H1 (cell line): ENCODE results near the gene MRFAP1L1. TPM values are rescaled to one million over a fixed set of nuclear protein-coding genes. Genes with fewer than 3 reads are reported as not detected.

ENCODE experiments used
- CTCF ChIA-PET: fragments of 300-600 bp; sonication (Branson Sonifier 250); formaldehyde crosslinking; loops from one replicate; lab custom pipeline; 2021; ENCODE audit not compliant: partially characterized antibody; lab: Charles Lee
- POLR2A ChIA-PET: fragments of 300-600 bp; sonication (Branson Sonifier 250); formaldehyde crosslinking; loops from one replicate; lab custom pipeline; 2021; ENCODE audit warnings: inconsistent platforms; ENCODE audit not compliant: partially characterized antibody; lab: Charles Lee
- DNase-seq, 2 experiments: peaks; one replicate each; pipeline versions ENCODE4 v3.0.0 to v3.0.0-alpha.2; 2010 to 2022; ENCODE audit warnings: low spot score in 2 of 2, low read depth in 1 of 2, mixed read lengths in 1 of 2
- FAIRE-seq: peaks from 2 replicates; lab custom pipeline; 2011; peaks lifted over from hg19 to GRCh38; lab: Jason Lieb, UNC
- H2AFZ ChIP-seq: 2 replicates; pipeline ENCODE4 v1.8.1; 2012; ENCODE audit warnings: low read length, inconsistent platforms
- H2AK5ac ChIP-seq: 2 replicates; pipeline ENCODE4 v1.6.1; 2013; ENCODE audit warnings: low read depth, low read length
- H2BK120ac ChIP-seq: replicated peaks from 2 replicates; pipeline ENCODE3; 2013; ENCODE audit warnings: low read depth, low read length, inconsistent platforms
- H2BK12ac ChIP-seq: 2 replicates; pipeline ENCODE4 v1.6.1; 2013; ENCODE audit warnings: low read depth, low read length
- H2BK15ac ChIP-seq: 2 replicates; pipeline ENCODE4 v1.6.1; 2013; ENCODE audit warnings: low read length
- H2BK20ac ChIP-seq: 2 replicates; pipeline ENCODE4 v1.6.1; 2013; ENCODE audit warnings: low read length
- H2BK5ac ChIP-seq: 2 replicates; pipeline ENCODE4 v1.6.1; 2013; ENCODE audit warnings: low read depth, low read length
- H3K14ac ChIP-seq: 2 replicates; pipeline ENCODE4 v1.6.1; 2013; ENCODE audit warnings: inconsistent platforms; ENCODE audit not compliant: insufficient read length
- H3K18ac ChIP-seq: 2 replicates; pipeline ENCODE4 v1.6.1; 2013; ENCODE audit warnings: low read length; ENCODE audit errors: extremely low read depth
- H3K23ac ChIP-seq: 2 replicates; pipeline ENCODE4 v1.6.1; 2013; ENCODE audit warnings: inconsistent platforms; ENCODE audit not compliant: insufficient read length
- H3K23me2 ChIP-seq: 2 replicates; pipeline ENCODE4 v1.6.1; 2013; ENCODE audit warnings: low read depth, low read length
- H3K27ac ChIP-seq: 2 replicates; pipeline ENCODE4 v1.6.1; 2011; ENCODE audit warnings: low read depth, low read length, inconsistent platforms
- H3K27me3 ChIP-seq, 4 experiments: replicated peaks in 1 of 4; 1 replicate in 1 of 4; 2 replicates in 3 of 4; pipeline versions ENCODE4 v1.6.1 to v1.8.1; 2011 to 2013; ENCODE audit warnings: low read length in 3 of 4, mild to moderate bottlenecking in 3 of 4, inconsistent platforms in 2 of 4, mixed read lengths in 2 of 4, moderate library complexity in 1 of 4; ENCODE audit not compliant: control insufficient read depth in 3 of 4, insufficient read depth in 3 of 4; ENCODE audit errors: extremely low read depth in 1 of 4
- H3K36me3 ChIP-seq, 4 experiments: 2 replicates each; pipeline versions ENCODE4 v1.6.1 to v1.8.1; 2011 to 2013; ENCODE audit warnings: mild to moderate bottlenecking in 4 of 4, low read length in 3 of 4, moderate library complexity in 2 of 4, control low read depth in 1 of 4, inconsistent platforms in 1 of 4; ENCODE audit not compliant: insufficient read depth in 4 of 4, control insufficient read depth in 2 of 4
- H3K4ac ChIP-seq: replicated peaks from 2 replicates; pipeline ENCODE3; 2013; ENCODE audit warnings: low read length, low read depth, mixed read lengths, inconsistent platforms; ENCODE audit not compliant: insufficient read length
- H3K4me1 ChIP-seq, 4 experiments: replicated peaks in 1 of 4; 1 replicate in 1 of 4; 2 replicates in 3 of 4; pipeline versions ENCODE4 v1.6.1 to v1.8.1; 2011 to 2013; ENCODE audit warnings: low read length in 3 of 4, inconsistent platforms in 2 of 4, mixed read lengths in 1 of 4; ENCODE audit not compliant: insufficient read depth in 4 of 4, control insufficient read depth in 3 of 4
- H3K4me2 ChIP-seq, 2 experiments: 2 replicates each; pipeline versions ENCODE4 v1.6.1 to v1.8.1; 2011 to 2013; ENCODE audit warnings: low read depth in 2 of 2, low read length in 2 of 2, control low read depth in 1 of 2, inconsistent platforms in 1 of 2, mild to moderate bottlenecking in 1 of 2; ENCODE audit not compliant: insufficient read depth in 1 of 2
- H3K4me3 ChIP-seq, 4 experiments: fragments of 200-600, 300-600 bp in 1 of 4; sonication (generic), shearing (Covaris generic), sonication (Bioruptor Twin) in 1 of 4; 2 replicates each; pipeline versions ENCODE4 v1.5.1 to v1.8.1; 2011 to 2016; ENCODE audit warnings: low read length in 4 of 4, low read depth in 3 of 4, control low read depth in 2 of 4, inconsistent platforms in 2 of 4, mild to moderate bottlenecking in 2 of 4, mixed read lengths in 1 of 4, moderate library complexity in 1 of 4; ENCODE audit not compliant: insufficient read depth in 2 of 4; ENCODE audit errors: extremely low read depth in 1 of 4
- H3K56ac ChIP-seq: replicated peaks from 2 replicates; pipeline ENCODE3; 2013; ENCODE audit warnings: low read depth, mild to moderate bottlenecking, mixed read lengths, low read length, inconsistent platforms; ENCODE audit not compliant: insufficient read length
- H3K79me1 ChIP-seq: 2 replicates; pipeline ENCODE4 v1.6.1; 2013; ENCODE audit warnings: low read depth, low read length, control low read depth
- H3K79me2 ChIP-seq, 2 experiments: 2 replicates each; pipeline versions ENCODE4 v1.6.1 to v1.8.1; 2012 to 2013; ENCODE audit warnings: low read length in 2 of 2, mild to moderate bottlenecking in 2 of 2, inconsistent platforms in 1 of 2; ENCODE audit not compliant: insufficient read depth in 2 of 2, control insufficient read depth in 1 of 2
- H3K9ac ChIP-seq, 4 experiments: replicated peaks in 1 of 4; 1 replicate in 1 of 4; 2 replicates in 3 of 4; pipeline versions ENCODE4 v1.6.1 to v1.8.1; 2011 to 2013; ENCODE audit warnings: low read depth in 3 of 4, low read length in 3 of 4, control low read depth in 2 of 4, mild to moderate bottlenecking in 2 of 4, moderate library complexity in 2 of 4, inconsistent platforms in 1 of 4; ENCODE audit errors: extremely low read depth in 1 of 4
- H3K9me3 ChIP-seq, 2 experiments: 2 replicates each; pipeline versions ENCODE4 v1.6.1 to v1.8.1; 2012 to 2013; ENCODE audit warnings: mild to moderate bottlenecking in 2 of 2, moderate library complexity in 2 of 2, control low read depth in 1 of 2, inconsistent platforms in 1 of 2, low read depth in 1 of 2, low read length in 1 of 2, mixed read lengths in 1 of 2; ENCODE audit not compliant: insufficient read depth in 2 of 2
- H4K20me1 ChIP-seq, 2 experiments: replicated peaks in 1 of 2; 2 replicates each; pipeline versions ENCODE3 to v1.8.1; 2011 to 2013; ENCODE audit warnings: inconsistent platforms in 2 of 2, low read length in 2 of 2, mild to moderate bottlenecking in 1 of 2; ENCODE audit not compliant: insufficient read depth in 2 of 2, control insufficient read depth in 1 of 2
- H4K5ac ChIP-seq: 2 replicates; pipeline ENCODE4 v1.6.1; 2013; ENCODE audit warnings: low read length, low read depth, mixed read lengths, inconsistent platforms; ENCODE audit not compliant: insufficient read length
- H4K8ac ChIP-seq: 2 replicates; pipeline ENCODE4 v1.8.0; 2013; ENCODE audit warnings: mild to moderate bottlenecking, moderate library complexity, low read length, inconsistent platforms; ENCODE audit not compliant: insufficient read depth; ENCODE audit errors: extremely low read depth
- H4K91ac ChIP-seq: replicated peaks from 2 replicates; pipeline ENCODE3; 2013; ENCODE audit warnings: low read length, mixed read lengths, inconsistent platforms; ENCODE audit not compliant: insufficient read length
- CBX8 ChIP-seq: fragments of 300-800, 300-1000 bp; sonication (generic); IDR thresholded peaks from 2 replicates; pipeline ENCODE4 v1.7.1; 2016; ENCODE audit warnings: low read depth, low read length, borderline replicate concordance
- CEBPB ChIP-seq: IDR thresholded peaks from 2 replicates; pipeline ENCODE4 v1.6.1; 2012; ENCODE audit warnings: low read depth, low read length
- EP300 ChIP-seq, 2 experiments: IDR thresholded peaks; 1 replicate in 1 of 2; 2 replicates in 1 of 2; pipeline ENCODE4 v1.6.1; 2011 to 2012; ENCODE audit warnings: low read depth in 2 of 2, low read length in 2 of 2, mild to moderate bottlenecking in 2 of 2, borderline replicate concordance in 1 of 2, inconsistent platforms in 1 of 2, moderate library complexity in 1 of 2
- GTF2F1 ChIP-seq: IDR thresholded peaks from 2 replicates; pipeline ENCODE4 v1.6.1; 2012; ENCODE audit warnings: low read depth, low read length, improper control_type of control experiment, borderline replicate concordance
- HDAC6 ChIP-seq: IDR thresholded peaks from one replicate; pipeline ENCODE4 v1.7.1; 2012; ENCODE audit warnings: low read depth, mild to moderate bottlenecking, inconsistent platforms, low read length, moderate library complexity
- KDM1A ChIP-seq: fragments of 200-600, 300-600 bp; sonication (generic); IDR thresholded peaks from 2 replicates; pipeline ENCODE4 v1.7.1; 2016; ENCODE audit warnings: mild to moderate bottlenecking, low read length, borderline replicate concordance
- MAX ChIP-seq: IDR thresholded peaks from 2 replicates; pipeline ENCODE4 v1.6.1; 2012; ENCODE audit warnings: inconsistent platforms
- RAD21 ChIP-seq, 2 experiments: IDR thresholded peaks in 1 of 2; conservative IDR thresholded peaks in 1 of 2; 2 replicates each; pipeline ENCODE4 v1.6.1; 2011; ENCODE audit warnings: low read depth in 2 of 2, low read length in 2 of 2, improper control_type of control experiment in 1 of 2, inconsistent platforms in 1 of 2, mild to moderate bottlenecking in 1 of 2, moderate library complexity in 1 of 2
- RBBP5 ChIP-seq: IDR thresholded peaks from 2 replicates; pipeline ENCODE4 v1.7.1; 2012; ENCODE audit warnings: low read depth, mild to moderate bottlenecking, inconsistent platforms, low read length, moderate library complexity, borderline replicate concordance
- RNF2 ChIP-seq: fragments of 200-900, 300-1000 bp; sonication (generic); IDR thresholded peaks from 2 replicates; pipeline ENCODE4 v1.7.1; 2016; ENCODE audit warnings: borderline replicate concordance, low read depth, mild to moderate bottlenecking, antibody characterized with exemption, low read length; ENCODE audit not compliant: poor library complexity, severe bottlenecking; ENCODE audit errors: missing control alignments
- SIN3A ChIP-seq, 2 experiments: IDR thresholded peaks in 1 of 2; conservative IDR thresholded peaks in 1 of 2; 2 replicates each; pipeline ENCODE4 v1.6.1; 2011 to 2012; ENCODE audit warnings: low read length in 2 of 2, improper control_type of control experiment in 1 of 2, low read depth in 1 of 2, mild to moderate bottlenecking in 1 of 2
- SIX5 ChIP-seq: IDR thresholded peaks from 2 replicates; pipeline ENCODE4 v1.6.1; 2011; ENCODE audit warnings: mild to moderate bottlenecking, low read depth, low read length
- WGBS, 2 experiments: shearing (Covaris generic) in 1 of 2; methylation state at CpG; one replicate each; pipeline versions ENCODE4 v1.1.6 to v1.1.7; 2013 to 2015; ENCODE audit warnings: low lambda C conversion rate in 2 of 2, mixed read lengths in 2 of 2, inconsistent platforms in 1 of 2, low coverage in 1 of 2, missing lambda C conversion rate in 1 of 2; ENCODE audit not compliant: insufficient replicate concordance in 2 of 2, insufficient coverage in 1 of 2, insufficient read length in 1 of 2; ENCODE audit errors: extremely low coverage in 1 of 2, missing lambda C conversion rate in 1 of 2; 5-methylcytosine and 5-hydroxymethylcytosine counted together
- polyA plus RNA-seq, 7 experiments: library from polyadenylated mRNA; depleted of rRNA in 3 of 7; stranded (reverse) in 5 of 7; unstranded in 2 of 7; fragments of >200 nt in 5 of 7; fragments of 200-250 nt in 2 of 7; gene quantifications; 1 replicate in 5 of 7; 2 replicates in 1 of 7; 4 replicates in 1 of 7; pipeline versions ENCODE4 v1.2.1 to v1.2.3, GENCODE V29; 2011 to 2013; ENCODE audit warnings: missing spikeins in 2 of 7, mixed read lengths in 2 of 7
- total RNA-seq: library from RNA; stranded (reverse); fragmentation: NEBNext Ultra II Directional; extraction: Animal tissue kit (Norgen Biotek cat#: 25700); gene quantifications from 2 replicates; pipeline ENCODE4 v1.2.1, GENCODE V29; 2021

Gene MRFAP1L1
- total and polyA plus RNA-seq, 2 of the 8 experiments (the other 6 are each of a cell fraction or from before 2014, with no cell fraction given), result 26.8 to 54.3 TPM

- FAIRE-seq, result no peak
- no peak for TF ChIP-seq RAD21 (IDR thresholded peaks at IDR 0.05 in 1 of 2, conservative IDR thresholded peaks at IDR 0.05 in 1 of 2; ENCODE audit: low read depth in 2 of 2, low read length in 2 of 2)
- TF ChIP-seq RNF2, result no peak
- TF ChIP-seq CBX8, result no peak
- no peak for TF ChIP-seq SIN3A (conservative IDR thresholded peaks at IDR 0.05 in 1 of 2, IDR thresholded peaks at IDR 0.05 in 1 of 2; ENCODE audit: low read depth in 1 of 2, low read length in 2 of 2)
- TF ChIP-seq CEBPB, result no peak
- no peak for TF ChIP-seq GTF2F1
- no peak for TF ChIP-seq EP300 (IDR thresholded peaks at IDR 0.05; ENCODE audit: borderline replicate concordance in 1 of 2, low read depth in 2 of 2, low read length in 2 of 2)
- TF ChIP-seq HDAC6, result no peak
- TF ChIP-seq SIX5, result no peak
- no peak for TF ChIP-seq MAX
- TF ChIP-seq RBBP5, result no peak
- no peak for TF ChIP-seq KDM1A
These were observed 44.9 kb upstream of the MRFAP1L1 start for GRCh38 chr4:6754481-6755087.

More at GRCh38 chr4:6754481-6755087, 44.9 kb upstream of the MRFAP1L1 start:
- no peak overlapping the region for H4K8ac ChIP-seq
- peaks cover 0 to 6% (median 0%) of the 10 kb centered on the region in 4 experiments; a peak in 2 of 7 replicates for H3K4me1 ChIP-seq
- no peak overlapping the region for H3K23ac ChIP-seq
- no peak overlapping the region for H4K91ac ChIP-seq
- no peak overlapping the region for H2BK120ac ChIP-seq
- H2BK15ac ChIP-seq, result no peak overlapping the region
- no peaks in the 10 kb centered on the region for H3K79me2 ChIP-seq
- DNase-seq, result no peak
- no peak overlapping the region for H4K5ac ChIP-seq
- peaks cover 0 to 2% of the 10 kb centered on the region in 2 experiments; a peak in 2 of 4 replicates for H3K9me3 ChIP-seq
- H3K27me3 ChIP-seq, result no peaks in the 10 kb centered on the region
- H2BK12ac ChIP-seq, result no peak overlapping the region
- ChIA-PET POLR2A (no interaction called here), CTCF (interaction anchor here (0.8 kb wide), 1 partner anchor 399 kb away, joined by 3 read pairs; no protein-coding TSS in a partner anchor)
- H2AK5ac ChIP-seq, result no peak overlapping the region
- H3K27ac ChIP-seq, result no peak overlapping the region
- no peaks in the 10 kb centered on the region for H3K23me2 ChIP-seq
- H3K14ac ChIP-seq, result no peak overlapping the region
- no peaks in the 10 kb centered on the region for H3K36me3 ChIP-seq
- 86% methylated on average over 3 of the region's 3 CpGs; no CpG with 5 or more reads in 1 of the 2 experiments for WGBS, 2 experiments
- no peak overlapping the region for H3K4ac ChIP-seq
- H3K9ac ChIP-seq, result no peak overlapping the region
- no peak overlapping the region for H2AFZ ChIP-seq
- H3K4me3 ChIP-seq, result no peak overlapping the region
- H3K18ac ChIP-seq, result no peak overlapping the region
- H3K4me2 ChIP-seq, result no peak overlapping the region
- H4K20me1 ChIP-seq, result no peaks in the 10 kb centered on the region
- H3K79me1 ChIP-seq, result no peaks in the 10 kb centered on the region
- no peak overlapping the region for H3K56ac ChIP-seq
- no peak overlapping the region for H2BK20ac ChIP-seq
- H2BK5ac ChIP-seq, result no peak overlapping the region
